Measurements from ENCODE around the gene SLC1A3. TPM values are rescaled to one million over a fixed set of nuclear protein-coding genes. Genes with fewer than 3 reads are reported as not detected.

Gene SLC1A3
- total and polyA plus RNA-seq, 2 donors from 2014 or later = 1.1 to 27.8 TPM

GRCh38 chr5:36698031-36698430 is 91.6 kb downstream of the SLC1A3 start:
- Histone ChIP-seq H3K4me1 (ENCODE audit: control insufficient read depth in 2 of 3, insufficient read depth in 2 of 3, low read depth in 1 of 3, low read length in 3 of 3) (peaks cover 0 to under 1% (median 0%) of the 10 kb centered on the region in 3 donors), H3K4me3 (ENCODE audit: low read length in 3 of 3) (no peak overlapping the region), H3K36me3 (ENCODE audit: control insufficient read depth in 2 of 3, insufficient read depth in 3 of 3, low read length in 3 of 3) (no peaks in the 10 kb centered on the region), H3K27ac (ENCODE audit: low read depth in 2 of 2, low read length in 2 of 2) (no peak overlapping the region), H3K9ac (ENCODE audit: low read length in 3 of 3) (no peak overlapping the region), H3K27me3 (ENCODE audit: control insufficient read depth, insufficient read depth, low read length) (no peaks in the 10 kb centered on the region), H3K9me3 (ENCODE audit: control insufficient read depth in 2 of 3, insufficient read depth in 1 of 3, low read length in 3 of 3) (no peaks in the 10 kb centered on the region)
- DNase-seq (no peak), FAIRE-seq (no peak)
- intact Hi-C loops (cut with DNase I) = no loop called here
- TF ChIP-seq CTCF (IDR thresholded peaks at IDR 0.05; ENCODE audit: borderline replicate concordance, extremely low read depth, insufficient read depth) = no peak

- H3K27me3 ChIP-seq (ENCODE audit: control insufficient read depth, insufficient read depth, low read length) = no peaks in the 10 kb centered on the region
- no peaks in the 10 kb centered on the region for H3K36me3 ChIP-seq (ENCODE audit: control insufficient read depth in 2 of 3, insufficient read depth in 3 of 3, low read length in 3 of 3)
- no peak overlapping the region for H3K4me3 ChIP-seq (ENCODE audit: low read length in 3 of 3)
- no peak overlapping the region for H3K9ac ChIP-seq (ENCODE audit: low read length in 3 of 3)
- H3K27ac ChIP-seq (ENCODE audit: low read depth in 2 of 2, low read length in 2 of 2) = no peak overlapping the region
- H3K9me3 ChIP-seq (ENCODE audit: control insufficient read depth in 2 of 3, insufficient read depth in 1 of 3, low read length in 3 of 3) = no peaks in the 10 kb centered on the region
- H3K4me1 ChIP-seq (ENCODE audit: control insufficient read depth in 2 of 3, insufficient read depth in 2 of 3, low read depth in 1 of 3, low read length in 3 of 3) = no peaks in the 10 kb centered on the region
- intact Hi-C loops (cut with DNase I) = no loop called here
- DNase-seq (peak in 1 of 5 donors; percentile 43), FAIRE-seq (no peak)
- no peak for TF ChIP-seq CTCF (IDR thresholded peaks at IDR 0.05; ENCODE audit: borderline replicate concordance, extremely low read depth, insufficient read depth)
Measured at GRCh38 chr5:36701085-36701698, 94.8 kb downstream of the SLC1A3 start.

GRCh38 chr5:36703245-36703860 is 96.9 kb downstream of the SLC1A3 start:
- Histone ChIP-seq H3K9me3 (ENCODE audit: control insufficient read depth in 2 of 3, insufficient read depth in 1 of 3, low read length in 3 of 3) (peaks cover 0 to 3% (median 0%) of the 10 kb centered on the region in 3 donors), H3K4me3 (ENCODE audit: low read length in 3 of 3) (no peak overlapping the region), H3K27ac (ENCODE audit: low read depth in 2 of 2, low read length in 2 of 2) (no peak overlapping the region), H3K27me3 (ENCODE audit: control insufficient read depth, insufficient read depth, low read length) (no peaks in the 10 kb centered on the region), H3K9ac (ENCODE audit: low read length in 3 of 3) (no peak overlapping the region), H3K4me1 (ENCODE audit: control insufficient read depth in 2 of 3, insufficient read depth in 2 of 3, low read depth in 1 of 3, low read length in 3 of 3) (no peaks in the 10 kb centered on the region), H3K36me3 (ENCODE audit: control insufficient read depth in 2 of 3, insufficient read depth in 3 of 3, low read length in 3 of 3) (no peaks in the 10 kb centered on the region)
- no peak for FAIRE-seq
- TF ChIP-seq CTCF (IDR thresholded peaks at IDR 0.05; ENCODE audit: borderline replicate concordance, extremely low read depth, insufficient read depth) = no peak
- intact Hi-C loops (cut with DNase I) = no loop called here
- no peak for DNase-seq
